Tibial nerve (tissue), 4 donors: ENCODE results near the gene PTCHD1. TPM values are rescaled to one million over a fixed set of nuclear protein-coding genes. Genes with fewer than 3 reads are reported as not detected.

Experiments used
- DNase-seq, 2 donors: peaks; one replicate each; pipeline ENCODE4 v3.0.0-alpha.2; 2019; ENCODE audit warnings: low spot score in 2 of 2
- H3K27ac ChIP-seq, 4 donors: fragments of 200-600 bp; sonication (generic) in 3 of 4; one replicate each; pipeline ENCODE4 v1.5.1; 2017 to 2019; ENCODE audit warnings: mild to moderate bottlenecking in 1 of 4
- H3K27me3 ChIP-seq, 2 donors: fragments of 200-600 bp; sonication (generic) in 1 of 2; one replicate each; pipeline versions ENCODE4 v1.5.1 to v1.6.0; 2017 to 2019
- H3K36me3 ChIP-seq, 3 donors: fragments of 200-600 bp; sonication (generic); one replicate each; pipeline ENCODE4 v1.5.1; 2018 to 2019
- H3K4me1 ChIP-seq, 4 donors: fragments of 200-600 bp; sonication (generic) in 3 of 4; one replicate each; pipeline ENCODE4 v1.5.1; 2017 to 2019
- H3K4me3 ChIP-seq, 4 donors: fragments of 200-600 bp; sonication (generic) in 3 of 4; one replicate each; pipeline ENCODE4 v1.5.1; 2017 to 2019; ENCODE audit warnings: mild to moderate bottlenecking in 1 of 4, moderate library complexity in 1 of 4
- H3K9me3 ChIP-seq, 4 donors: fragments of 200-600 bp; sonication (generic) in 3 of 4; one replicate each; pipeline ENCODE4 v1.5.1; 2017 to 2019
- CTCF ChIP-seq, 5 experiments: fragments of 200-600 bp in 3 of 5; fragments of 450-650 bp in 2 of 5; sonication (generic) in 3 of 5; IDR thresholded peaks; one replicate each; pipeline ENCODE4 v1.5.1; 2016 to 2019; ENCODE audit warnings: antibody characterized with exemption in 5 of 5, mild to moderate bottlenecking in 3 of 5, moderate library complexity in 2 of 5
- EP300 ChIP-seq, 2 donors: sonication (generic); formaldehyde crosslinking; IDR thresholded peaks; one replicate each; pipeline ENCODE4 v1.6.1; 2017; ENCODE audit warnings: antibody characterized with exemption in 2 of 2, mild to moderate bottlenecking in 1 of 2
- POLR2A ChIP-seq, 2 donors: fragments of 450-650 bp; IDR thresholded peaks; one replicate each; pipeline ENCODE4 v1.6.1; 2017; ENCODE audit warnings: antibody characterized with exemption in 2 of 2, mild to moderate bottlenecking in 2 of 2, moderate library complexity in 2 of 2
- WGBS, 2 donors: methylation state at CpG; one replicate each; pipeline ENCODE4 v1.1.5; 2018; 5-methylcytosine and 5-hydroxymethylcytosine counted together
- total RNA-seq, 4 donors: library from RNA; depleted of rRNA; stranded (reverse); fragments of >200 nt; gene quantifications; one replicate each; pipeline ENCODE4 v1.1.0, GENCODE V29; 2016

The PTCHD1 gene
- total RNA-seq, 4 donors from 2014 or later, result under 0.01 to 0.59 (median under 0.01) TPM; not detected in 1

GRCh38 chrX:23369027-23369426 lies 34.4 kb downstream of the PTCHD1 start:
- Histone ChIP-seq H3K9me3 (no peaks in the 10 kb centered on the region), H3K4me1 (peaks cover 0 to 7% (median 0%) of the 10 kb centered on the region in 4 donors), H3K36me3 (no peaks in the 10 kb centered on the region), H3K4me3 (no peak overlapping the region), H3K27ac (no peak overlapping the region), H3K27me3 (peaks cover 0 to 5% of the 10 kb centered on the region in 2 donors)
- WGBS, 2 donors, result 53 to 70% methylated on average over 6 of the region's 6 CpGs
- TF ChIP-seq EP300 (IDR thresholded peaks at IDR 0.05) (no peak), CTCF (IDR thresholded peaks at IDR 0.05) (no peak), POLR2A (IDR thresholded peaks at IDR 0.05) (no peak)
- no peak for DNase-seq

GRCh38 chrX:23372220-23372902 lies 37.7 kb downstream of the PTCHD1 start:
- H3K4me1 ChIP-seq, result peaks cover 0 to 7% (median 0%) of the 10 kb centered on the region in 4 donors
- H3K27me3 ChIP-seq, result peaks cover 0 to 5% of the 10 kb centered on the region in 2 donors
- H3K9me3 ChIP-seq, result no peaks in the 10 kb centered on the region
- no peak for DNase-seq
- TF ChIP-seq CTCF (IDR thresholded peaks at IDR 0.05) (no peak), POLR2A (IDR thresholded peaks at IDR 0.05) (no peak), EP300 (IDR thresholded peaks at IDR 0.05) (no peak)
- H3K36me3 ChIP-seq, result no peaks in the 10 kb centered on the region
- 55 to 74% methylated on average over 5 of the region's 5 CpGs for WGBS, 2 donors
- no peak overlapping the region for H3K4me3 ChIP-seq
- H3K27ac ChIP-seq, result no peak overlapping the region

DNA sequence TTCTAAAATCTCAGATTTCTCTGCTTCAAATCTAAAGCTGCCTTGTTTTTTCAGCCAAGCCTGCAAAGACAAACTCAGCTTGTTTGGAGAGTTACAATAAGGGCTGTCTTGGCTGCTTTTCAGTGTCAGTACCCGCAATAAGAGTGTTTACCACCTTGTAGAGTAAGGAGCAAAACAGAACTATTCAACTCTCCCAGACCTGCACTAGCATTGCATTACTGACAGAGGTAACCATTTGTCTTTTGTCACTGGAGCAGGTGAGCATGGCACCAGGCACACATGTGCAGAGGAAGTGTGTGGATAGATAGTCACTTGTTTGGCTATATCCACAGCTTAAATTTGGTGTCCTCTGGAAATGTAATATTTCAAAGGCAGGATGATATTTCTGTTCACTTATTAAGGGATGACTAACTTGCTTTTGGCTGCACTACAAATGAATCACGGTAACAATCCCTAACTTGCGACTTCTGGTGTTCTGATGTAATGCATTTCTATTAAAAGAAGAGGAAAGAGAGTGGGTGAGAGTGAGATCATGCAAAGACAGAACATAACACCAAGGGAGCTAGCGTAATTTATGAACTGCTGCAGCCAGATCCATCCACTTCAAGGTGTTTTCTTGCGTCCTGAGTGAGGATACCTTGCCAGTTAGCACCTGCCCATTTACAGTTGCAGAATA lies 38.6 kb downstream of the PTCHD1 start:
- Histone ChIP-seq H3K4me1 (peaks cover 0 to 7% (median 0%) of the 10 kb centered on the region in 4 donors), H3K27me3 (peaks cover 0 to 5% of the 10 kb centered on the region in 2 donors), H3K36me3 (no peaks in the 10 kb centered on the region), H3K4me3 (no peak overlapping the region), H3K27ac (no peak overlapping the region), H3K9me3 (no peaks in the 10 kb centered on the region)
- TF ChIP-seq CTCF (IDR thresholded peaks at IDR 0.05) (no peak), EP300 (IDR thresholded peaks at IDR 0.05) (no peak), POLR2A (IDR thresholded peaks at IDR 0.05) (no peak)
- DNase-seq, result no peak
- WGBS, 2 donors, result 50% methylated on average over 5 of the region's 5 CpGs

DNA sequence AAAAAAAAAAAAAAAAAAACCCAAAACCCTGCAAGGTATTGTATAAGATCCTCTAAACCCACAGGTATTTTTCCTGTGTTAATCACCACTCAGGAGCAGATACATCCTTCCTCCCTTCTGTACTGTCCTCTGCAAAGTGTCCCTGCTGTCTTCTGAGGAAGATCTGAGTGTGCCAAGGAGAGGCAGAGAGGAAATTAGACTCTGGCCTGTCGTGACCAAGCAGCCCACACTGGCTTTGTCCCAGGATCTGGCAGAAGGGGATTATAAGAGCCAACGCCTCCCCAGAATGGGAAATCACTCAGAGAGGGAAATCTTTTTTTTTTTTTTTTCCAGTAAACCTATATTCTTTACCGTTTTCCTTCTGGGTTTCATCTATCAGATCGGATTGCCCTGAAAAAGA lies 39.6 kb downstream of the PTCHD1 start:
- Histone ChIP-seq H3K27me3 (peaks cover 0 to 5% of the 10 kb centered on the region in 2 donors), H3K9me3 (no peaks in the 10 kb centered on the region), H3K4me1 (peaks cover 0 to 7% (median 0%) of the 10 kb centered on the region in 4 donors), H3K27ac (no peak overlapping the region), H3K36me3 (no peaks in the 10 kb centered on the region), H3K4me3 (no peak overlapping the region)
- no peak for TF ChIP-seq EP300 (IDR thresholded peaks at IDR 0.05)
- TF ChIP-seq CTCF (IDR thresholded peaks at IDR 0.05), result no peak
- no peak for TF ChIP-seq POLR2A (IDR thresholded peaks at IDR 0.05)
- 44 to 64% methylated on average over 4 of the region's 4 CpGs for WGBS, 2 donors
- DNase-seq, result no peak

GRCh38 chrX:23376581-23376980 lies 41.9 kb downstream of the PTCHD1 start:
- H3K27ac ChIP-seq, result no peak overlapping the region
- WGBS, 2 donors, result 79 to 96% methylated on average over 3 of the region's 3 CpGs
- H3K4me1 ChIP-seq, result peaks cover 0 to 7% (median 0%) of the 10 kb centered on the region in 4 donors

More at GRCh38 chrX:23376581-23376980, 41.9 kb downstream of the PTCHD1 start:
- H3K27me3 ChIP-seq, result no peaks in the 10 kb centered on the region
- H3K36me3 ChIP-seq, result no peaks in the 10 kb centered on the region
- H3K9me3 ChIP-seq, result no peaks in the 10 kb centered on the region
- no peak for TF ChIP-seq POLR2A (IDR thresholded peaks at IDR 0.05)
- no peak for TF ChIP-seq CTCF (IDR thresholded peaks at IDR 0.05)
- TF ChIP-seq EP300 (IDR thresholded peaks at IDR 0.05), result no peak
- no peak overlapping the region for H3K4me3 ChIP-seq
- no peak for DNase-seq
